ENCODE measurements around the gene FRMD4A.

GRCh38 chr10:14309593-14309992 is 21.1 kb downstream of the FRMD4A start:
- TF ChIP-seq, protein P1, sequence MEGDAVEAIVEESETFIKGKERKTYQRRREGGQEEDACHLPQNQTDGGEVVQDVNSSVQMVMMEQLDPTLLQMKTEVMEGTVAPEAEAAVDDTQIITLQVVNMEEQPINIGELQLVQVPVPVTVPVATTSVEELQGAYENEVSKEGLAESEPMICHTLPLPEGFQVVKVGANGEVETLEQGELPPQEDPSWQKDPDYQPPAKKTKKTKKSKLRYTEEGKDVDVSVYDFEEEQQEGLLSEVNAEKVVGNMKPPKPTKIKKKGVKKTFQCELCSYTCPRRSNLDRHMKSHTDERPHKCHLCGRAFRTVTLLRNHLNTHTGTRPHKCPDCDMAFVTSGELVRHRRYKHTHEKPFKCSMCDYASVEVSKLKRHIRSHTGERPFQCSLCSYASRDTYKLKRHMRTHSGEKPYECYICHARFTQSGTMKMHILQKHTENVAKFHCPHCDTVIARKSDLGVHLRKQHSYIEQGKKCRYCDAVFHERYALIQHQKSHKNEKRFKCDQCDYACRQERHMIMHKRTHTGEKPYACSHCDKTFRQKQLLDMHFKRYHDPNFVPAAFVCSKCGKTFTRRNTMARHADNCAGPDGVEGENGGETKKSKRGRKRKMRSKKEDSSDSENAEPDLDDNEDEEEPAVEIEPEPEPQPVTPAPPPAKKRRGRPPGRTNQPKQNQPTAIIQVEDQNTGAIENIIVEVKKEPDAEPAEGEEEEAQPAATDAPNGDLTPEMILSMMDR (IDR thresholded peaks at IDR 0.05) = no peak
- TF ChIP-seq POLR2AphosphoS5 (IDR thresholded peaks at IDR 0.05) = no peak
- TF ChIP-seq EP300 (IDR thresholded peaks at IDR 0.05) = no peak
- no peak for TF ChIP-seq POLR2A (IDR thresholded peaks at IDR 0.05)
